Measurements from ENCODE around the gene RAD52. TPM values are rescaled to one million over a fixed set of nuclear protein-coding genes. Genes with fewer than 3 reads are reported as not detected.

Gene RAD52
- total RNA-seq, 3 donors from 2014 or later (not counting 1 experiment from before 2014, with no cell fraction given) = 9.4 to 15.5 (median 13.7) TPM

DNA sequence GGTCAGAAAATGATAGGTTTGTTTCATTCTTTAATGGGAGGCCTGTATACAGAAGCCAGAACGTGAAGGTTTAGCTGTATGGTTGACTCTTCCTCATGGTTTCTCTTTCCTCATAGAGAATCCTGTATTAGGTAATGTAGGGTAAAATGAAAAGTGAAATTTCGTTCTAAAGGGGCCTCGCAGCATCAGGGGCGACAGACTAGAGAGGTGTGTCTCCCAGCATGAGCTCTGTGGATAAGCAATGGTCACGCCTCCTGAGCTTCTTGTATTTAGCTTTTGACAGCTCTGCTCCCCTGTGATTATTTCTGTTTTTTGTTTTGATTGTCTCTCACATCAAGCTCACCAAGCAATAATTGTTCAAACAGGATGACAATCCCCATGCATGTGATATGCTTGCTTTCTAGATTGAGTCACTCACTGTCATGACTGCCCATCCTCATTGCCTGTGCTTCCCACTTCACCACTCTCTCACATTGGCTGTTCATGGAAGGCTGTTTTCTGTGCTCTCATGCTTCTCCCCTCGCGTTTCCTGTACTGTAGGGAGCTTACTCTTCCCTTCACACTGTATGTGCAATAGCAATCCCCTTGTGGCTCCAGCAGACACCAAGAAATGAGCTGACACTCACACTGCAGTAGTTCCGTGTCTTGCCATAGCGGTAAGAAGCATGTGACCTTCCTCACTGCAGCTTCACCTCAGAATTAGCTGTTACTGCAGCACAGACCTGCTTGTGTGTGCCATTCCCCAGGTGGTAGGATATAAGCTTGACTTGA, 44.0 kb downstream of the RAD52 start:
- no peaks in the 10 kb centered on the region for H3K9me3 Mint-ChIP-seq
- TF ChIP-seq, protein P1, sequence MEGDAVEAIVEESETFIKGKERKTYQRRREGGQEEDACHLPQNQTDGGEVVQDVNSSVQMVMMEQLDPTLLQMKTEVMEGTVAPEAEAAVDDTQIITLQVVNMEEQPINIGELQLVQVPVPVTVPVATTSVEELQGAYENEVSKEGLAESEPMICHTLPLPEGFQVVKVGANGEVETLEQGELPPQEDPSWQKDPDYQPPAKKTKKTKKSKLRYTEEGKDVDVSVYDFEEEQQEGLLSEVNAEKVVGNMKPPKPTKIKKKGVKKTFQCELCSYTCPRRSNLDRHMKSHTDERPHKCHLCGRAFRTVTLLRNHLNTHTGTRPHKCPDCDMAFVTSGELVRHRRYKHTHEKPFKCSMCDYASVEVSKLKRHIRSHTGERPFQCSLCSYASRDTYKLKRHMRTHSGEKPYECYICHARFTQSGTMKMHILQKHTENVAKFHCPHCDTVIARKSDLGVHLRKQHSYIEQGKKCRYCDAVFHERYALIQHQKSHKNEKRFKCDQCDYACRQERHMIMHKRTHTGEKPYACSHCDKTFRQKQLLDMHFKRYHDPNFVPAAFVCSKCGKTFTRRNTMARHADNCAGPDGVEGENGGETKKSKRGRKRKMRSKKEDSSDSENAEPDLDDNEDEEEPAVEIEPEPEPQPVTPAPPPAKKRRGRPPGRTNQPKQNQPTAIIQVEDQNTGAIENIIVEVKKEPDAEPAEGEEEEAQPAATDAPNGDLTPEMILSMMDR (IDR thresholded peaks at IDR 0.05) = no peak
- ATAC-seq (peak; percentile 58 to 76 (median 69)), DNase-seq (peak in 1 of 2 donors; percentile 43)
- no peaks in the 10 kb centered on the region for H3K27me3 Mint-ChIP-seq (ENCODE audit: low read depth in 2 of 2)
- Histone ChIP-seq H3K27ac (ENCODE audit: low read length) (peak overlapping the region; percentile 14), H3K9me3 (ENCODE audit: control insufficient read depth, insufficient read depth, low read length) (no peaks in the 10 kb centered on the region), H3K4me1 (ENCODE audit: control insufficient read depth, insufficient read depth, low read length) (peaks cover 8% of the 10 kb centered on the region), H3K4me3 (ENCODE audit: low read length) (no peak overlapping the region), H3K36me3 (ENCODE audit: control insufficient read depth, insufficient read depth, low read length) (peaks cover 78% of the 10 kb centered on the region), H3K27me3 (ENCODE audit: control insufficient read depth, insufficient read depth, low read length) (no peaks in the 10 kb centered on the region)
- peak overlapping the region; percentile 58 to 63 for H3K27ac Mint-ChIP-seq
- 78% methylated on average over 9 of the region's 9 CpGs for WGBS (ENCODE audit: insufficient coverage)
- peaks cover 30 to 31% of the 10 kb centered on the region in 2 donors for H3K4me1 Mint-ChIP-seq
- intact Hi-C loops (cut with micrococcal nuclease) = no loop called here
- H3K4me3 Mint-ChIP-seq = no peak overlapping the region
- peaks cover 10% of the 10 kb centered on the region for H3K36me3 Mint-ChIP-seq

DNA sequence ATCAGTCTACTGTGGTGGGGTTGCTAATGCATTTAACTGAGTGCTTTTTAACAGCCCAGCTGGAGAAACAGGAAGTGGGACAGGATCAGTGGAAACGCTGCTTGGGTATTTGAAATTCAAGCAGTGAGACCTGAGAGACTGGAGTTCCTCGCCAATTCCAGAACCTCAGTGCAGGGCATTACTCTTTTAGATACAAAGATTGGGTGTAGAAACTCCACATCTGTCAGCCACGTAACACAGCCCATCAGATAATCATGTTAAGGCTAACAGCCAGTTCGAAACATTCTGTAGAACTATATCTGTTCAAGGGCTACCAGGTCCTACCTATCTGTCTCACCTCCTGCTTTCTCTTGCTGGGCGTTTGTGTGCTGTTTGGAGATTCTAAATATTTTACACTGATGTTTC, 45.5 kb downstream of the RAD52 start:
- Mint-ChIP-seq H3K4me3 (no peak overlapping the region), H3K27me3 (ENCODE audit: low read depth in 2 of 2) (no peaks in the 10 kb centered on the region), H3K27ac (peak overlapping the region; percentile 58 to 63), H3K9me3 (no peaks in the 10 kb centered on the region), H3K4me1 (peaks cover 30 to 31% of the 10 kb centered on the region in 2 donors), H3K36me3 (peaks cover 10% of the 10 kb centered on the region)
- ATAC-seq (no peak), DNase-seq (no peak)
- intact Hi-C loops (cut with micrococcal nuclease) = no loop called here
- Histone ChIP-seq H3K27ac (ENCODE audit: low read length) (no peak overlapping the region), H3K4me1 (ENCODE audit: control insufficient read depth, insufficient read depth, low read length) (peaks cover 8% of the 10 kb centered on the region), H3K4me3 (ENCODE audit: low read length) (no peak overlapping the region), H3K9me3 (ENCODE audit: control insufficient read depth, insufficient read depth, low read length) (no peaks in the 10 kb centered on the region), H3K27me3 (ENCODE audit: control insufficient read depth, insufficient read depth, low read length) (no peaks in the 10 kb centered on the region), H3K36me3 (ENCODE audit: control insufficient read depth, insufficient read depth, low read length) (peaks cover 80% of the 10 kb centered on the region)
- TF ChIP-seq, protein P1 (IDR thresholded peaks at IDR 0.05) = no peak
- WGBS (ENCODE audit: insufficient coverage) = 82% methylated on average over 4 of the region's 5 CpGs

DNA sequence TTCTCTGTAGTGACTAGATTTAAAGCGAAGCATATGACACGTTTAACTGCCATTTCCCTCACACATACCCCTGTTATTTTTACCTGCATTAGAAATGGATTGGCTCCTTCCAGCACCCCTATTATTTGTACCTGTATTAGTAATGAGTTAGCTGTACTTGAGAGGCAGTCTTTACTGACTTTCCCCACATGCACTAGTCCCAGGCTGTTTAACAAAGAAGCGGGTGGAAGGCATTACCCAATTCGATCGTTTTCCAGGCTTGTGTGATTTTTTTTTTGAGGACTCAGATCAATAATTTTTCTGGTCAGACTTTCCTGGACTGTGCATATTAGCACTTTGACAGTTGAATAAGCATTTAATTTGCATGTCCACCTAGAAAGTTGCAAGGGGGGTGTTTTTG, 46.4 kb downstream of the RAD52 start:
- Mint-ChIP-seq H3K4me3 (no peak overlapping the region), H3K36me3 (peaks cover 5% of the 10 kb centered on the region), H3K4me1 (peaks cover 30 to 31% of the 10 kb centered on the region in 2 donors), H3K27ac (peak overlapping the region; percentile 22 to 58), H3K9me3 (no peaks in the 10 kb centered on the region), H3K27me3 (ENCODE audit: low read depth in 2 of 2) (no peaks in the 10 kb centered on the region)
- intact Hi-C loops (cut with micrococcal nuclease) = no loop called here
- H3K4me3 ChIP-seq (ENCODE audit: low read length) = no peak overlapping the region
- 88% methylated on average over 3 of the region's 5 CpGs for WGBS (ENCODE audit: insufficient coverage)
- TF ChIP-seq, protein P1 (IDR thresholded peaks at IDR 0.05) = no peak
- peaks cover 75% of the 10 kb centered on the region for H3K36me3 ChIP-seq (ENCODE audit: control insufficient read depth, insufficient read depth, low read length)
- H3K4me1 ChIP-seq (ENCODE audit: control insufficient read depth, insufficient read depth, low read length) = peaks cover 8% of the 10 kb centered on the region
- H3K27ac ChIP-seq (ENCODE audit: low read length) = no peak overlapping the region
- ATAC-seq (no peak), DNase-seq (no peak)
- H3K27me3 ChIP-seq (ENCODE audit: control insufficient read depth, insufficient read depth, low read length) = no peaks in the 10 kb centered on the region
- H3K9me3 ChIP-seq (ENCODE audit: control insufficient read depth, insufficient read depth, low read length) = no peaks in the 10 kb centered on the region
